GM18861 (cell line): ENCODE data around the gene RSPH3.
"Not testable (repeated sequence)": the region's sequence is repeated elsewhere in the genome, so short reads cannot be mapped to it uniquely, and the experiment has no call there.

Source experiments
- ATAC-seq: cut with Tn5 transposase; IDR thresholded peaks from one replicate; pipeline ENCODE4 v1.9.1; 2021; ENCODE audit not compliant: unreplicated experiment

The RSPH3 gene

GRCh38 chr6:158999666-159000403 is at the start of gene RSPH3:
Gene RSPH3 (minus strand): TSS chr6:159000202. CDS start chr6:158999550, 652 bp downstream.
- peak; percentile 83 for ATAC-seq

GRCh38 chr6:159047891-159048685 is 48.1 kb upstream of the RSPH3 start:
- ATAC-seq = no peak

GRCh38 chr6:159045801-159046200 is 45.8 kb upstream of the RSPH3 start:
- no peak for ATAC-seq

- ATAC-seq = peak; percentile 62
Observed at GRCh38 chr6:159044899-159045727, 45.1 kb upstream of the RSPH3 start, which contains the start of gene TAGAP. Gene TAGAP (minus strand): TSS chr6:159044991. CDS start chr6:159044146, 845 bp downstream.

GRCh38 chr6:159043947-159044346 is 43.9 kb upstream of the RSPH3 start:
- ATAC-seq = no peak

GRCh38 chr6:159043251-159043650 is 43.2 kb upstream of the RSPH3 start:
- ATAC-seq = no peak

GRCh38 chr6:159042826-159043181 is 42.8 kb upstream of the RSPH3 start:
- no peak for ATAC-seq

- peak; percentile 22 for ATAC-seq
Observed at GRCh38 chr6:159042003-159042825, 42.2 kb upstream of the RSPH3 start.

- no peak for ATAC-seq
Observed at GRCh38 chr6:159041181-159041580, 41.2 kb upstream of the RSPH3 start.

- ATAC-seq = no peak
Observed at GRCh38 chr6:159039885-159040258, 39.9 kb upstream of the RSPH3 start.

GRCh38 chr6:159038914-159039884 is 39.2 kb upstream of the RSPH3 start:
- ATAC-seq = peak; percentile 81

GRCh38 chr6:159038318-159038717 is 38.3 kb upstream of the RSPH3 start:
- ATAC-seq = not testable (repeated sequence)

GRCh38 chr6:159037756-159038290 is 37.8 kb upstream of the RSPH3 start:
- ATAC-seq = no peak

GRCh38 chr6:159036673-159037072 is 36.7 kb upstream of the RSPH3 start:
- no peak for ATAC-seq

GRCh38 chr6:159035891-159036290 is 35.9 kb upstream of the RSPH3 start:
- ATAC-seq = no peak

GRCh38 chr6:159033160-159034049 is 33.4 kb upstream of the RSPH3 start:
- ATAC-seq = no peak

- no peak for ATAC-seq
Observed at GRCh38 chr6:159031846-159032245, 31.8 kb upstream of the RSPH3 start.

GRCh38 chr6:159030168-159030567 is 30.2 kb upstream of the RSPH3 start:
- ATAC-seq = no peak
